GM18502 (cell line): ENCODE results near the gene CHST6.
"Not testable (repeated sequence)": the region's sequence is repeated elsewhere in the genome, so short reads cannot be mapped to it uniquely, and the experiment has no call there.

ENCODE experiments used
- ATAC-seq: cut with Tn5 transposase; IDR thresholded peaks from one replicate; pipeline ENCODE4 v1.9.1; 2021; ENCODE audit warnings: mild to moderate bottlenecking; ENCODE audit not compliant: unreplicated experiment, poor library complexity

The CHST6 gene

GRCh38 chr16:75455677-75456076, 39.6 kb downstream of the CHST6 start:
- no peak for ATAC-seq

- no peak for ATAC-seq
Measured at GRCh38 chr16:75452464-75453190, 42.6 kb downstream of the CHST6 start.

GRCh38 chr16:75446416-75446815, 48.8 kb downstream of the CHST6 start:
- no peak for ATAC-seq

DNA sequence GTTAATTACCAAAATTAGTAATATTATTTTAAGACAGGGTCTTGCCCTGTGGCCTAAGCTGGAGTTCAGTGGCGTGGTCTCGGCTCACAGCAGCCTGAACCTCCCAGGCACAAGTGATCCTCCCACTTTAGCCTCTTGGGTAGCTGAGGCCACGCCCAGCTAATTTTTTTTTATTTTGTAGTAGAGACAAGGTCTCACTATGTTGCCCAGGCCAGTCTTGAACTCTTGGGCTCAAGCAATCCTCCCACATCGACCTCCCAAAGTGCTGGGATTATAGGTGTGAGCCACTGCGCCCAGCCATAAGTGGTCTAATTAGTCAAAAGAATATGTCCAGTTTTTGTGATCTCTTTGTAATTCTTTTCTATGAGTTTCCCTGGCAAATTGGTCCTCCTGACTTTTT, 49.9 kb downstream of the CHST6 start:
- no peak for ATAC-seq

GRCh38 chr16:75443298-75443697, 51.9 kb downstream of the CHST6 start:
- ATAC-seq: no peak

DNA sequence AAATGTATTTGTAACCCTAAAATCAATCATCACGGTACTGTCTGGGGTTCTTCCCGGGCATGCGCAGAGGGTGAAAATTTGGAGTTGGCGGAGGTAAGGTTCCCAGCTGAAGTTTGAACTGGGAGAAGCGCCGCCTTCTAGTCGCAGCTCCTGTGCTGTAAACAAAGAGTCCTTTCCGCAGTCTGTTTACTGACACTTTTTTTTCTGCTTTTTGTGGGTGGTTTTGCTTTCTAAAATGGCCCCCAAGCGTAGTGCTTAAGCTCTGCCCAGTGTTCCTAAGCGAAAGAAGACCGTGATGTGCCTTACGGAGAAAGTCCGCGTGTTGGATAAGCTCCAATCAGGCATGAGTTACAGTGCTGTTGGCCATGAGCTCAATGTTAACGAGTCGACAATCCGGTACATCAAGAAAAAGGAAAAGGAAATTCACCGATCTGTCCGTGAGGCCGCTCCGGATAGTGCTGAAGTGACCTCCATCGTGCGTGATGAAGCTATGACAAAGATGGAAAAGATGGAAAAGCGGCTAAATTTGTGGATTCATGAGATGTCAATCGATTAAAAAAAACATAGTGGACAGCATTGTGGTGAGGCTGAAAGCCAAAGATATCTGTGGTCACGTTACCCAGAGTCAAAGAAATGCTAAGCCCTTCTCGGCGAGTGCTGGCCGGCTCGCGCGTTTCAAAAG, 61.4 kb downstream of the CHST6 start:
- peak; percentile 77 for ATAC-seq

- peak; percentile 92 for ATAC-seq
Measured at GRCh38 chr16:75432828-75433731, 62.2 kb downstream of the CHST6 start, which contains the start of gene CFDP1. TSS of gene CFDP1 (minus strand) at chr16:75433503. CDS start at chr16:75433352, 151 bp downstream.

DNA sequence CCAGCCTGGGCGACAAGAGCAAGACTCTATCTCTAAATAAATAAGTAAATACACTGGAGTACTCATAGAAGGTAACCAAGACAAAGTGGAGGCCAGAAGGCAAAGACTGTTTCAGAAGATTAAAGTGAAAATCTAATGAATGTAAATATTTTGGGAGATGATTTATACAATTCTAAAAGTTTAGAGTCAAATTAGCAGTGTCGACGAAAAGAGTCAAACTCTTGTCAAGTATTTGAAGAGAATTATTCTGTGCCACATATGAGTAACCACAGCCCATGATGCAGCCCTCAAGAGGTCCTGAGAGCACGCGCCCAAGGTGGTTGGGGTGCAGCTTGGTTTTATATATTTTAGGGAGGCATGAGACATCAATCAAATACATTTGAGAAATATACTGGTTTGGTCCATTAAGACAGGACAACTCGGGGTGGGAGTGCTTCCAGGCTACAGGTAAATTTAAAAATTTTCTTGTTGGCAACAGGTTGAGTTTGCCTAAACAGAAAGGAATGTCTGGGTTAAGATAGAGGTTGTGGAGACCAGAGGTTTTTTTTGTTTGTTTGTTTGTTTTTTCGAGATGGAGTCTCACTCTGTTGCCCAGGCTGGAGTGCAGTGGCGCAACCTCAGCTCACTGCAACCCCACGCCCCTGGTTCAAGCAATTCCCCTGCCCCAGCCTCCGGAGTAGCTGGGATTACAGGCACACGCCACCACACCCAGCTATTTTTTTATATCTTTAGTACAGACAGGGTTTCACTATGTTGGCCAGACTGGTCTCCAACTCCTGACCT, 65.4 kb downstream of the CHST6 start:
- no peak for ATAC-seq

- ATAC-seq: not testable (repeated sequence)
Measured at GRCh38 chr16:75426524-75426923, 68.7 kb downstream of the CHST6 start.

- ATAC-seq: not testable (repeated sequence)
Measured at GRCh38 chr16:75424105-75424762, 71.0 kb downstream of the CHST6 start.

- ATAC-seq: no peak
Measured at GRCh38 chr16:75423723-75424104, 71.5 kb downstream of the CHST6 start.
